ENCODE measurements around the gene GPR107.

GRCh38 chr9:130149031-130149430 is 95.3 kb downstream of the GPR107 start:
- TF ChIP-seq CTCF (IDR thresholded peaks at IDR 0.05; ENCODE audit: insufficient read depth, low read depth, low read length) (no peak), EZH2 (IDR thresholded peaks at IDR 0.05; ENCODE audit: insufficient read depth, low read length) (no peak)

All from astrocyte (in vitro differentiated cells and primary cell).